ENCODE data around the gene SORCS2.

DNA sequence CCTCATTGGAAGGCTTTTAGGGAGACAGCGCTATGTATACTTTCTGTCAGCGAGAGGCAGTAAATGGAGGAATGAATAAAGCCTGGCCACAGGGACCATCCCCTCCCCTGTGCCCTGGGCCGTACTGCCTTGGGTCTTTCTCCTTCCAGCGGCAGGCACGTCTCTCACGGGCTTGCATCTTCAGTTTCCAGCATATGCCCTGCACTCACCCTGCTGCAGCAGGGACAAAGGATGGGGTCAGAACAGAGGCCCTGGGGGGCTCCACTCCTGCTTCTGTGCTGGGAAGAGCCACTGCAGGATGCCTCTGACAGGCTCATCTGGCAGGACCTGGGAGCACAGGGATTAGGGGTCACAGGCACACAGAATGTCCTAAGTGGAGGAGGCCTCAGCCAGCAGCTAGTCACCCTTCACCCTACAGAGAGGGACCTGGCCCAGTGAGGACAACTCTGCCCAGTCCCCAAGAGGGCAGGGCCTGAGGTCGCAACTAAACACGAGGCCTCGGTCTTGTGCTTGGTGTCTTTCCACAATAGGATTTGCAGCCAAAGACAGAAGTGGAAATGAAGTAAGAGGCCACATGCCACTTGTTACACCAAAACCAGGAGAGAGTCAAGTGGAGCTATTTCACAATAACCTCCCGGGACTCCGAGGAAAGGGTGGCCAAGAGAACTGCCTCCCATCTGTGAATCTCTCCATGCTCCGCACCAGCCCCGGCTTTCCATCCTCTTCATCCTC, 596.5 kb downstream of the SORCS2 start:
- TF ChIP-seq POLR2A (IDR thresholded peaks at IDR 0.05), result no peak
- TF ChIP-seq, protein P1, sequence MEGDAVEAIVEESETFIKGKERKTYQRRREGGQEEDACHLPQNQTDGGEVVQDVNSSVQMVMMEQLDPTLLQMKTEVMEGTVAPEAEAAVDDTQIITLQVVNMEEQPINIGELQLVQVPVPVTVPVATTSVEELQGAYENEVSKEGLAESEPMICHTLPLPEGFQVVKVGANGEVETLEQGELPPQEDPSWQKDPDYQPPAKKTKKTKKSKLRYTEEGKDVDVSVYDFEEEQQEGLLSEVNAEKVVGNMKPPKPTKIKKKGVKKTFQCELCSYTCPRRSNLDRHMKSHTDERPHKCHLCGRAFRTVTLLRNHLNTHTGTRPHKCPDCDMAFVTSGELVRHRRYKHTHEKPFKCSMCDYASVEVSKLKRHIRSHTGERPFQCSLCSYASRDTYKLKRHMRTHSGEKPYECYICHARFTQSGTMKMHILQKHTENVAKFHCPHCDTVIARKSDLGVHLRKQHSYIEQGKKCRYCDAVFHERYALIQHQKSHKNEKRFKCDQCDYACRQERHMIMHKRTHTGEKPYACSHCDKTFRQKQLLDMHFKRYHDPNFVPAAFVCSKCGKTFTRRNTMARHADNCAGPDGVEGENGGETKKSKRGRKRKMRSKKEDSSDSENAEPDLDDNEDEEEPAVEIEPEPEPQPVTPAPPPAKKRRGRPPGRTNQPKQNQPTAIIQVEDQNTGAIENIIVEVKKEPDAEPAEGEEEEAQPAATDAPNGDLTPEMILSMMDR (IDR thresholded peaks at IDR 0.05), result no peak

All from Peyer's patch (tissue), 4 donors.